OCI-LY1 (cell line): Measurements from ENCODE around the gene SLC35F6.

ENCODE experiments used
- H2AFZ ChIP-seq: fragments of 200-600 bp; sonication (generic), shearing (Covaris generic); 2 replicates; pipeline ENCODE4 v1.6.0; 2014; ENCODE audit warnings: antibody characterized with exemption, mild to moderate bottlenecking, low read length
- H3F3A ChIP-seq: fragments of 200-600 bp; sonication (generic), shearing (Covaris generic); 2 replicates; pipeline ENCODE4 v1.6.0; 2014; ENCODE audit warnings: mild to moderate bottlenecking, antibody characterized with exemption, low read length, moderate library complexity; ENCODE audit not compliant: insufficient read depth
- H3K27ac ChIP-seq: fragments of 200-600 bp; sonication (generic); 2 replicates; pipeline ENCODE4 v1.5.1; 2014; ENCODE audit warnings: low read length, mixed run types, mild to moderate bottlenecking, low read depth; ENCODE audit not compliant: poor library complexity, severe bottlenecking
- H3K27me3 ChIP-seq: fragments of 200-600 bp; sonication (generic); 2 replicates; pipeline ENCODE4 v1.6.0; 2014; ENCODE audit warnings: antibody characterized with exemption, mild to moderate bottlenecking, low read length, moderate library complexity; ENCODE audit not compliant: insufficient read depth
- H3K36me3 ChIP-seq: fragments of 200-600 bp; sonication (generic); 2 replicates; pipeline ENCODE4 v1.6.1; 2014; ENCODE audit warnings: mild to moderate bottlenecking, antibody characterized with exemption, low read length, moderate library complexity, mixed read lengths; ENCODE audit not compliant: insufficient read depth
- H3K4me1 ChIP-seq: fragments of 200-600 bp; sonication (generic); 2 replicates; pipeline ENCODE4 v1.5.1; 2014; ENCODE audit warnings: mild to moderate bottlenecking, low read length, moderate library complexity; ENCODE audit not compliant: insufficient read depth, severe bottlenecking
- H3K4me2 ChIP-seq: fragments of 200-600 bp; sonication (generic), shearing (Covaris generic); 2 replicates; pipeline ENCODE4 v1.6.1; 2014; ENCODE audit warnings: low read length
- H3K4me3 ChIP-seq: fragments of 200-600 bp; sonication (generic); 2 replicates; pipeline ENCODE4 v1.5.1; 2014; ENCODE audit warnings: low read length, low read depth, mild to moderate bottlenecking, mixed read lengths; ENCODE audit not compliant: poor library complexity, severe bottlenecking
- H3K79me2 ChIP-seq: fragments of 200-600 bp; shearing (Covaris generic); 2 replicates; pipeline ENCODE4 v1.6.1; 2016; ENCODE audit warnings: mixed run types, low read length, mixed read lengths; ENCODE audit not compliant: insufficient read depth
- H3K9ac ChIP-seq: fragments of 200-600 bp; sonication (generic), shearing (Covaris generic); 2 replicates; pipeline ENCODE4 v1.6.1; 2014; ENCODE audit warnings: mild to moderate bottlenecking, low read length, mixed read lengths
- H3K9me2 ChIP-seq: fragments of 200-600 bp; sonication (generic), shearing (Covaris generic); 2 replicates; pipeline ENCODE4 v1.6.1; 2014; ENCODE audit warnings: low read depth, mild to moderate bottlenecking, low read length, mixed read lengths
- H3K9me3 ChIP-seq: fragments of 200-600 bp; shearing (Covaris generic); 2 replicates; pipeline ENCODE4 v1.6.1; 2014; ENCODE audit warnings: low read length, mixed read lengths
- H4K20me1 ChIP-seq: fragments of 200-600 bp; sonication (generic), shearing (Covaris generic); 2 replicates; pipeline ENCODE4 v1.6.0; 2016; ENCODE audit warnings: mild to moderate bottlenecking, low read length; ENCODE audit not compliant: insufficient read depth
- CTCF ChIP-seq: fragments of 200-600 bp; sonication (generic), shearing (Covaris generic); IDR thresholded peaks from 2 replicates; pipeline ENCODE4 v1.5.1; 2017; ENCODE audit warnings: mild to moderate bottlenecking, antibody characterized with exemption, low read length, moderate library complexity, mixed read lengths
- EZH2 ChIP-seq: fragments of 200-600 bp; sonication (generic), shearing (Covaris generic); IDR thresholded peaks from 2 replicates; pipeline ENCODE4 v1.8.0; 2017; ENCODE audit warnings: borderline replicate concordance, mixed run types, mild to moderate bottlenecking, antibody characterized with exemption, low read length, moderate library complexity, mixed read lengths

SLC35F6 gene

GRCh38 chr2:26716769-26717168 lies 47.3 kb upstream of the SLC35F6 start:
- H3K9me2 ChIP-seq, result no peaks in the 10 kb centered on the region
- H3F3A ChIP-seq, result no peaks in the 10 kb centered on the region
- no peaks in the 10 kb centered on the region for H3K4me1 ChIP-seq
- H3K4me3 ChIP-seq, result no peak overlapping the region
- H2AFZ ChIP-seq, result no peak overlapping the region
- TF ChIP-seq EZH2, result no peak
- TF ChIP-seq CTCF, result no peak
- no peak overlapping the region for H3K27ac ChIP-seq
- H3K4me2 ChIP-seq, result no peak overlapping the region
- H3K36me3 ChIP-seq, result no peaks in the 10 kb centered on the region
- H3K9ac ChIP-seq, result no peak overlapping the region
- H3K9me3 ChIP-seq, result no peaks in the 10 kb centered on the region
- H4K20me1 ChIP-seq, result no peaks in the 10 kb centered on the region
- no peaks in the 10 kb centered on the region for H3K79me2 ChIP-seq
- 0 out of 2 replicates have a peak, but pooled peaks cover 5% of the 10 kb centered on the region for H3K27me3 ChIP-seq

- Histone ChIP-seq H2AFZ (no peak overlapping the region), H3K36me3 (no peaks in the 10 kb centered on the region), H3K9ac (no peak overlapping the region), H3K4me1 (no peaks in the 10 kb centered on the region), H3K27me3 (0 out of 2 replicates have a peak, but pooled peaks cover 1% of the 10 kb centered on the region), H3K4me2 (no peak overlapping the region), H3K9me2 (no peaks in the 10 kb centered on the region), H3F3A (no peaks in the 10 kb centered on the region), H3K4me3 (no peak overlapping the region), H3K9me3 (no peaks in the 10 kb centered on the region), H4K20me1 (no peaks in the 10 kb centered on the region), H3K79me2 (no peaks in the 10 kb centered on the region), H3K27ac (no peak overlapping the region)
- TF ChIP-seq CTCF (no peak), EZH2 (no peak)
These were observed 46.7 kb upstream of the SLC35F6 start for GRCh38 chr2:26717362-26717761.

GRCh38 chr2:26718949-26719686 lies 45.0 kb upstream of the SLC35F6 start:
- H3K4me2 ChIP-seq, result no peak overlapping the region

More at GRCh38 chr2:26718949-26719686, 45.0 kb upstream of the SLC35F6 start:
- Histone ChIP-seq H3K79me2 (no peaks in the 10 kb centered on the region), H3F3A (no peaks in the 10 kb centered on the region), H3K4me1 (no peaks in the 10 kb centered on the region), H3K27ac (no peak overlapping the region), H3K4me3 (no peak overlapping the region), H4K20me1 (no peaks in the 10 kb centered on the region), H3K36me3 (no peaks in the 10 kb centered on the region), H3K9me3 (no peaks in the 10 kb centered on the region), H2AFZ (no peak overlapping the region), H3K9me2 (no peaks in the 10 kb centered on the region), H3K9ac (no peak overlapping the region), H3K27me3 (no peaks in the 10 kb centered on the region)
- TF ChIP-seq EZH2, result no peak
- TF ChIP-seq CTCF, result no peak
